Ovary (tissue), 9 donors: Measurements from ENCODE around the gene UST. TPM values are rescaled to one million over a fixed set of nuclear protein-coding genes. Genes with fewer than 3 reads are reported as not detected.

Experiments
- DNase-seq, 5 donors: peaks; one replicate each; pipeline ENCODE4 v3.0.0-alpha.2; 2019 to 2020
- H3K27ac ChIP-seq, 2 donors: fragments of 200-600 bp; one replicate each; pipeline versions ENCODE4 v1.5.1 to v1.8.0; 2019 to 2022
- H3K27me3 ChIP-seq: fragments of 200-600 bp; one replicate; pipeline ENCODE4 v1.8.0; 2022
- H3K36me3 ChIP-seq: fragments of 200-600 bp; sonication (generic); one replicate; pipeline ENCODE4 v1.5.1; 2019
- H3K4me1 ChIP-seq: one replicate; pipeline ENCODE4 v1.8.1; 2013; ENCODE audit warnings: mild to moderate bottlenecking, moderate library complexity; ENCODE audit not compliant: insufficient read depth
- H3K4me3 ChIP-seq: fragments of 200-600 bp; sonication (generic); one replicate; pipeline ENCODE4 v1.5.1; 2017
- H3K9me3 ChIP-seq, 2 donors: fragments of 200-600 bp in 1 of 2; sonication (generic) in 1 of 2; one replicate each; pipeline versions ENCODE4 v1.5.1 to v1.8.1; 2013 to 2019; ENCODE audit warnings: mild to moderate bottlenecking in 1 of 2, moderate library complexity in 1 of 2
- CTCF ChIP-seq, 3 donors: fragments of 450-650 bp in 2 of 3; fragments of 200-600 bp in 1 of 3; IDR thresholded peaks; one replicate each; pipeline versions ENCODE4 v1.5.1 to v1.8.0; 2016 to 2022; ENCODE audit warnings: antibody characterized with exemption in 3 of 3, mild to moderate bottlenecking in 1 of 3
- EP300 ChIP-seq: sonication (generic); formaldehyde crosslinking; IDR thresholded peaks from one replicate; pipeline ENCODE4 v1.6.1; 2017; ENCODE audit warnings: antibody characterized with exemption
- POLR2A ChIP-seq: fragments of 450-650 bp; IDR thresholded peaks from one replicate; pipeline ENCODE4 v1.6.1; 2017; ENCODE audit warnings: antibody characterized with exemption, mild to moderate bottlenecking, moderate library complexity
- whole genome bisulfite sequencing, 3 donors: extraction: QIAGEN DNeasy Blood & Tissue Kit in 1 of 3; methylation state at CpG; one replicate each; pipeline versions ENCODE4 v1.1.5 to v1.1.7; 2013 to 2017; 5-methylcytosine and 5-hydroxymethylcytosine counted together
- intact Hi-C, 4 donors: fragments of 100-400 bp; cut with DNase I; formaldehyde crosslinking; loops; one replicate each; pipeline versions ENCODE4 v1.11.0 to v1.15.1; 2022 to 2023
- polyA plus RNA-seq, 2 donors: library from polyadenylated mRNA; stranded (reverse); fragments of 200-250 nt in 1 of 2; fragments of 350-450 nt in 1 of 2; fragmentation: Illumina TruSeq in 1 of 2; extraction: RNeasy Lipid Tissue Mini Kit (QIAGEN cat#74804) in 1 of 2; gene quantifications; one replicate each; pipeline ENCODE4 v1.2.3, GENCODE V29; 2013 to 2014
- total RNA-seq, 7 donors: library from RNA; depleted of rRNA in 2 of 7; stranded (reverse); fragments of >200 nt in 2 of 7; fragmentation: NEBNext Ultra II Directional in 3 of 7; extraction: Animal tissue kit (Norgen Biotek cat#: 25700) in 3 of 7; gene quantifications; one replicate each; pipeline versions ENCODE4 v1.1.0 to v1.2.4, GENCODE V29; 2016 to 2023
- donor health status: DM: no; HTN: no; CAD: no; lungs with moderate emphysema.
- donor health status: DM: no; HTN: no; CAD: no.
- donor health status: Bipolar disorder and iron deficiency.
- donor health status: DM: yes; HTN: yes; CAD: no.
- donor health status: DM: no; HTN: no; CAD: no.
- donor health status: DM: yes; HTN: yes; CAD: no.

Gene UST
- total and polyA plus RNA-seq, 9 donors: 11.8 to 20.1 (median 16.5) TPM

DNA sequence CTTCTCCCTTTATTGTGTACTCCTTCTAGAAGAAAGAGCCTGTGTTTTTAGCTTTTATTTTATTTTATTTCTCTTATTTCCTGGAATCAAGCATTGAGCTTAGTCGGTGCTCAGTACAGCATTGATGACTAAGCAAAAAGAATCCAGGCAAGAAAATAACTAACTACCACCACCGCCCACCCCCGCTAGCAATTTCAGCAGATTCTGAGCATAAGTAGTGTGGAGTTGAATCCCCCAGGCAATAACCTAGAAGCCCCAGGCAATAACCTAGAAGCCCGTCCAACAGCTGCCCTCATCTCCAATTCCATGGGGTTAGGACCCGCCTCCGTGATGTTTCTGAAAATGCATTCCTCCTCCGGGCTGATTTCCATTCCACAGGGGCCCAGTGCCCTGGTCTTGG lies 312.7 kb downstream of the UST start:
- H3K9me3 ChIP-seq: no peaks in the 10 kb centered on the region
- no peak overlapping the region for H3K4me3 ChIP-seq
- H3K27me3 ChIP-seq: no peaks in the 10 kb centered on the region
- intact Hi-C loops: no loop called here
- WGBS, 3 donors: 66 to 75% (median 75%) methylated on average over 7 of the region's 7 CpGs
- TF ChIP-seq CTCF (IDR thresholded peaks at IDR 0.05) (no peak), EP300 (no peak), POLR2A (no peak)
- no peaks in the 10 kb centered on the region for H3K36me3 ChIP-seq
- H3K27ac ChIP-seq: no peak overlapping the region
- no peak for DNase-seq
- H3K4me1 ChIP-seq: peaks cover 4% of the 10 kb centered on the region

DNA sequence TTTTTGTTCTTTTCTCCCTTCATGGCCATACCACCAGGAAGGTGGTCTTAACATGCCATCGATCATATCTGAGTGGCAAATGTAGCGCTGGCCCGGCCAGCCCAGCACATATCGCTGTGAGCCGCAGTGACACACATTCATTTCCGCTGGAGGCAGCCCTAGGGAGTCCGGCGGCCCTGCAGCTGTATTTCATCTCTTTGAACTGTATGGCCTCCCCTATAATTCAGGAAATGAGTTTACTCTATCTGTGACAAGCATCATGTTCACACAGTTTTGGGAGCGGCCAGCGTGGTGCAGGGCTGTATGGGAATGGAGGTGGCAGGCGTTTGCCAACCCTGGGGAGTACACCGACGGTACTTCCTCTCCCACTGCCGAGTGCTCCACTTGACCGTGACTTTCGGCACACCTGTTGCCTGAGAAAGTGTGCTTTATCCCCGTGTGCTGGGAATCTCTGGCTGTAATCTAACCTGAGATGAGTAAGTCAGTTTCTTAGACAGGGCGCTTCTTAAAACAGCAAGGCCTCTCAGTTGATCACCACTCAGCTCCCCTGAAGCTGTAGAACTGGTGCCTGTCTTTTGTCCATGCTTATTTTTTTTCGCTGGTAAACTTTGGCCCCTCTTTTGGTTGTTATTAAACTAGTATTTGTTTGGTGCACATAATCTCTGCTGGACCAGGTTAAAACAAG lies 313.6 kb downstream of the UST start:
- no peak for DNase-seq
- TF ChIP-seq POLR2A (no peak), CTCF (IDR thresholded peaks at IDR 0.05) (no peak), EP300 (no peak)
- Histone ChIP-seq H3K4me1 (peaks cover 4% of the 10 kb centered on the region), H3K9me3 (no peaks in the 10 kb centered on the region), H3K4me3 (no peak overlapping the region), H3K27ac (no peak overlapping the region), H3K27me3 (no peaks in the 10 kb centered on the region), H3K36me3 (no peaks in the 10 kb centered on the region)
- WGBS, 3 donors: 69 to 90% (median 75%) methylated on average over 19 of the region's 19 CpGs
- intact Hi-C loops: no loop called here

DNA sequence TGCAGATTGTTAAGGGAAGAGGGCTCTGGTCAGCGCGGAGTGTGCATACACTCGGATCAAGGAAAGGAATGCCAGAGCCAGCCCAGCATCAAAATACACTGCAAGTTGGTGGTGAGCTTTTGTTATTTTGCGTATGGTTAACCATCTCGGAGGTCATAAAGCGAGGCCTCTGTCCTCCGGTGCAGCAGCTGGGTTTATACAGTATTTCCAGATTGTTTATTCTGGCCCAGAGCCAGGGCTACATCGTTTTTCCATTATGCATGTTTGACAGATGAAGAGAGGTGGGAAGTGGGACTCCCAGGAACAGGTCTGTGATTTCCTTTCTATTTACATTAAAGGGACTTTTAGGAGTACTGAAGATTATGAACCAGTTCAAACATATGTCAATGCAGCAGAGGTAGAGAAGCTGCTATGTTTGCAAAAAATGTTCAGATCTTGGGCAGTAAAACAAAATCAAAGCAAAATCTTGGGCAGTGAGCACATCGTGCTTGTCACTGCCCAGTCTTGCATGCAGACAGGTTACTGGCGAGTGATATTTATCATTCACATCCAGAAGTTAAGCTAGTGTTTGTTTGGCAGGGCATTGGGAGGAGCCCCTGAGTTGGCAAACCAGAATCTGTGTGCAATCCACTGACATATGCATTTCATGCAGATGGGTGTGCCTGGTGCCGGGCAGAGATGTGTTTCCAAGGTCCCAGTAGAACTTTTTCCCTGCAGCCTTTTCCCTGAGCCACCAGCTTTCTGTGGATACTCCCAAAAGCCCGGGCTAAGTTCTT lies 314.3 kb downstream of the UST start:
- H3K9me3 ChIP-seq: no peaks in the 10 kb centered on the region
- peaks cover 4% of the 10 kb centered on the region for H3K4me1 ChIP-seq
- intact Hi-C loops: no loop called here
- no peaks in the 10 kb centered on the region for H3K36me3 ChIP-seq
- no peak overlapping the region for H3K27ac ChIP-seq
- H3K4me3 ChIP-seq: no peak overlapping the region
- no peaks in the 10 kb centered on the region for H3K27me3 ChIP-seq
- DNase-seq: no peak
- TF ChIP-seq CTCF (IDR thresholded peaks at IDR 0.05): no peak
- TF ChIP-seq POLR2A: no peak
- TF ChIP-seq EP300: no peak
- 42 to 63% (median 59%) methylated on average over 12 of the region's 12 CpGs for WGBS, 3 donors

GRCh38 chr6:149061930-149062329 lies 315.1 kb downstream of the UST start:
- intact Hi-C loops: no loop called here
- Histone ChIP-seq H3K36me3 (no peaks in the 10 kb centered on the region), H3K9me3 (no peaks in the 10 kb centered on the region), H3K4me1 (peaks cover 4% of the 10 kb centered on the region), H3K27ac (no peak overlapping the region), H3K27me3 (no peaks in the 10 kb centered on the region), H3K4me3 (no peak overlapping the region)
- 62 to 76% (median 70%) methylated on average over 2 of the region's 2 CpGs for WGBS, 3 donors
- DNase-seq: no peak
- TF ChIP-seq EP300 (no peak), CTCF (IDR thresholded peaks at IDR 0.05) (no peak), POLR2A (no peak)
